Tibial nerve (tissue), 4 donors: Measurements from ENCODE around the gene GPR89A.
"Not testable (repeated sequence)": the region's sequence is repeated elsewhere in the genome, so short reads cannot be mapped to it uniquely, and the experiment has no call there.

Source experiments
- CTCF ChIP-seq, 5 experiments: fragments of 200-600 bp in 3 of 5; fragments of 450-650 bp in 2 of 5; sonication (generic) in 3 of 5; IDR thresholded peaks; one replicate each; pipeline ENCODE4 v1.5.1; 2016 to 2019; ENCODE audit warnings: antibody characterized with exemption in 5 of 5, mild to moderate bottlenecking in 3 of 5, moderate library complexity in 2 of 5
- EP300 ChIP-seq, 2 donors: sonication (generic); formaldehyde crosslinking; IDR thresholded peaks; one replicate each; pipeline ENCODE4 v1.6.1; 2017; ENCODE audit warnings: antibody characterized with exemption in 2 of 2, mild to moderate bottlenecking in 1 of 2
- POLR2A ChIP-seq, 2 donors: fragments of 450-650 bp; IDR thresholded peaks; one replicate each; pipeline ENCODE4 v1.6.1; 2017; ENCODE audit warnings: antibody characterized with exemption in 2 of 2, mild to moderate bottlenecking in 2 of 2, moderate library complexity in 2 of 2

DNA sequence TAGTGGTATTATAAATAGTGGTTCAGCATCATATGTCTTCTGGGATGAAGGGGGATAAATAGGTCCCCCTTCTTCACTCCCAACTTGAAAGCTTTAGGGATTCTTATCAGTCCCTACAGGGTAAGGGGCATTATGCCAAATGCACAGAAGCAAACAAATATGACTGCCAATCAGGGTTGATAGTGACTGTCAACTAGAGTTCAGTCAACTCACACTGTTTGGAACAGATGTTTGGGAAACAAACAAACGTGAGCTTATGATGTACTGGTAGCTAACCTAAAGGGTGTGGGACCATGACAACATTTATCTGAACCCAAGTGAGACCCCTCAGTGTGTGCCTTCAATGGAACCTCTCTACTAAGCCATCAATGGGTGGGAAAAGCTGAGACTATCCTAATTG lies 65.4 kb downstream of the GPR89A start:
- not testable (repeated sequence) for TF ChIP-seq CTCF, POLR2A, EP300 (IDR thresholded peaks at IDR 0.05)
